KBM-7 (cell line): ENCODE measurements around the gene TMOD3.
"Not testable (repeated sequence)": the region's sequence is repeated elsewhere in the genome, so short reads cannot be mapped to it uniquely, and the experiment has no call there.

ENCODE experiments used
- DNase-seq: peaks from one replicate; pipeline ENCODE4 v3.0.0-alpha.2; 2015
- in situ Hi-C: fragments of 300-500 bp; cut with MboI; formaldehyde crosslinking; loops from 2 replicates; pipeline ENCODE4 v1.14.3; 2020; ENCODE audit warnings: low sequenced_read_pairs, low pct_unique_long_range_greater_than_20kb, mixed read lengths

Gene TMOD3

DNA sequence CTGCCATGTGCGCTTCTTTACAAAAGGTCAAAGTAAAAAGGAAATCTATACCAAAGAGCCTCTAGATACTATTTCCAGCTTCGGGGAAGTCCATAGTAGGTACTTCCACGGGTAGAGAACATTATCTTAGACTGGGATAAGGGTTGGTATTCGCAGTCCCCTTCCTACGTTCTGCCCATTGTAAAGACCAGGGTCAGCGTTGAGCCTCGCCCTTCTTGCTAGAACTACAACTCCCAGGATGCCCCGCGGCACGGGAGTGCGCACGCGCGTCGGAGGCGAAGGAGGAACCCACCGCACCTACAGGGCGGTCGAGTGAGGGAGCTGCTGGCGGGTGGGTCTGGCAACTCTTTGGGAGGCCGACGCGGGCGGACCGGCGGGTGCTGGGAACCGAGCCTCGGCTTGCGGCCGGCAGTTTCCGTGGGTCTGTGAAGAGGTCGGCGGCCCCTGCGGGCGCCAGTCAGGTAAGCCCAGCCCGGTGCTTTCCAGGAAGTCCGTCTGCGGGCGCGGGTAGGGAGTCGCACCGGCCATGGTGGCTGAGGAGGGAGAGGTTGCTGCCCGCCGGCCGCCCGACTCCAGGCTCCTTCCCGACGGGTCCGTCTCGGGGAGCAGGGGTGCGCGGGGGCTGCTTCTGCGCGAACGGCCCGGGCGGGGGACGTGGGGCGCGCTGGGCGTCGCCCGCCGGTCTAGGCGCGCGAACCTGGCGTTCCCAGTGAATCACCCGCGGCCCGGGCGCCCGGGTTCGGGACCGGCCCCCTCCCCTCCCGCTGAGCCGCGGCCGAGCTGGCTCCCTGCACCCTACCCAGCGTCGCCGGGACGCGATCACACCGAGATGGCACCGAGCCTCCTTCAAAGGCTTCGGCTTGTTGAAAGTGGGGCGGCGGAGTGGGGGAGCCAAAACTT, at the start of gene TMOD3:
Gene TMOD3, plus strand, starts transcription at position 278 of the 900 bp plus-strand sequence. CDS start 33,232 bp downstream, outside the sequence.
- peak; percentile 89 for DNase-seq

DNA sequence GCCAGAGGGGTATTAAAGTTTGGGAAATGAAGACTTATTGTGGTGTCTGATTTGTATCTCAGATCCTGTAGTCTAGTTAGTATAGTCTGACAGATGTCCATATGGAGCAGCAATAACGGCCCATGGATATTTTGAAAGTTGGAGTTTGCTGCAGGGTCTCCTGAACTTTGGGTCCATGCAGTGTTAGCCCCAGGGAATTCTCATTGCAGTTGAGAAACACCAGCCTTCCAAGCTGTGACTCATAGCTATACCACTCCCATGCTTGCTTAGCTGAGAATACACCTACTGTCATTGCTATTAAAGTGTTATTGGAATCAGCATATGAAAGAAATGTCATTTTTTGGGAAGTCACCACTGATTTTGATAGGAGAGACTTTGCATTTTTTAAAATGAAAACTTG, 48.8 kb upstream of the TMOD3 start:
- in situ Hi-C loops = no loop called here
- no peak for DNase-seq

More for the DNA sequence above, at the start of gene TMOD3:
- in situ Hi-C loops = no loop called here

DNA sequence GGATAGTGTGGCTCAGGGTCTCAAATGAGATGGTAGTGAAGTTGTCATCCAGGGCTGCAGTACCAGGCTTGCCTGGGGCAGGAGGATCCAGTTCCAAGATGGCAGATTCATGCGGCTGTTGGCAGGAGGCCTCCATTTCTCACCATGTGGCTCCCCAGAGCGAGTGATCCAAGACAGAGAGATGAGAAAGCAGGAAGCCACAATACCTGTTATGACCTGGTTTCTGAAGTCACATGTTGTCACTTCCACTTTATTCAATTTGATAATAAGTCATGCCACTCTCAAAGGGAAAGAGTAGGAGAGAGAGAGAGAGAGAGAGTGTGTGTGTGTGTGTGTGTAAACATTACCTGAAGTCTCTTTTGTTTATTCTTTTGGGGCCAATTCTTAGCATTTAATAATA, 47.9 kb upstream of the TMOD3 start:
- in situ Hi-C loops = no loop called here
- no peak for DNase-seq

- peak; percentile 48 for DNase-seq
- in situ Hi-C loops = no loop called here
These were observed 47.0 kb upstream of the TMOD3 start for GRCh38 chr15:51782357-51782896.

- DNase-seq = no peak
- in situ Hi-C loops = no loop called here
These were observed 45.5 kb upstream of the TMOD3 start for GRCh38 chr15:51783967-51784366.

GRCh38 chr15:51787130-51787529, 42.3 kb upstream of the TMOD3 start:
- in situ Hi-C loops = not testable (repeated sequence)

GRCh38 chr15:51792474-51792873, 37.0 kb upstream of the TMOD3 start:
- DNase-seq, in situ Hi-C loops: not testable (repeated sequence)

More at GRCh38 chr15:51787130-51787529, 42.3 kb upstream of the TMOD3 start:
- not testable (repeated sequence) for DNase-seq

DNA sequence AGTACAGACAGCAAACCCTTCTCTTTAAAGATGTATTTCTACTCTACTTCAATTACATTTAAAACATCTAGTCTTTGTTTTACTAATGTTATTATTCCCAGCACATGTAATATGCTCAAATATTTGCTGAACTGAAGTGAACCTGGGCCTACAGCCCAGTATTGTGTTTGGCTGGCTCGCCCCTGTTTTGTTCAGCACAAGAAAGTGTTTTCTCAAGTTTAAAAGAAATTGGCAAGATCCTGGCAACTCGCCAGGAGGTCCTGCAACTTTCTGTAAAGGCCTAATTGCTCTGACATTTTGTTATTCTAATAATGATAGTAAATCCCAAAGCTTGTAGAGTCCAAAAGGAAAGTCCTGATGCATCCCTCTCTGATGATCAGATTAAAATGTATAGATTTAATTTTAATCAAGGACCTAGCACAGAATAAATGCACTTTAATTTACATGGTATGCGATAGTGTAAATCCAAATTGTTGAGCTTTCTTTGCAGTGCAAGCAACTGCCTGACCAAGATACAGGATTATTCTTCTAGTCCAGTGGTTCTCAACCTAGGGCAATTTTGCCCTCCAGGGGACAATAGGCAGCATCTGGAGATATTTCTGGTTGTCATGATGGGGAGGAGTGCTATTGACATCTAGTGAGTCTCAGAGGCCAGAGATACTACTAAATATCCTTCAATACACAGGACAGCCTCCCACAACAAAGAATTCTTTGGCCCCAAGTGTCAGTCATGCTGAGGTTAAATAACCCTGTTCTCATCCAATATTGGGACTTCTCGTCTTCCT, 35.7 kb upstream of the TMOD3 start:
- in situ Hi-C loops = no loop called here
- DNase-seq = no peak

DNA sequence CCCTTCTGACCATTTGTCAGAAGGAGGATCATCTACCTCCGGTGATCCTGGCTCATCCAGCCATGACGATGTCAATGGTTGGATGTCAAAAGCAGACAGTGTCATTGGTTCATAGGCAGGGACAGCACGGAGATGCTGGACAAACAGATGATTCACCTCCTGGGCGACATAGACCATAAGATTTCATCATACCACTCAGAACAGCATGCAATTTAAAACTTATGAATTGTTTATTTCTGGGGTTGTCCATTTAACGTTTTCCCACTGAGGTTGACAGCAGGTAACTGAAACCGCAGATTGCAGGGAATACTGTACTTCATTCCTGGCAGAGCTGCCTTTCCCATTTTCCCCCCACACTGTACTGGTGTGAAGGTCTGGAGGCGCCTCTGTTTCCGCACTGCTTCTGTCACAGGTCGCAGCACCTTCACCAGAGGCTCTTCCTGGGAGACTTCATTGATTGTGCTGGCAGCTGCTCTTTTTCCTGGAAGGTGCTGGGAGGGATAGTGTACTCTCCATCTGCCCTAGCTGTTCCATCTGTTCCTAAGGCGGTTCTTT, 32.5 kb upstream of the TMOD3 start:
- in situ Hi-C loops = no loop called here
- DNase-seq = no peak

GRCh38 chr15:51798281-51798680, 31.2 kb upstream of the TMOD3 start:
- in situ Hi-C loops = no loop called here
- no peak for DNase-seq

DNA sequence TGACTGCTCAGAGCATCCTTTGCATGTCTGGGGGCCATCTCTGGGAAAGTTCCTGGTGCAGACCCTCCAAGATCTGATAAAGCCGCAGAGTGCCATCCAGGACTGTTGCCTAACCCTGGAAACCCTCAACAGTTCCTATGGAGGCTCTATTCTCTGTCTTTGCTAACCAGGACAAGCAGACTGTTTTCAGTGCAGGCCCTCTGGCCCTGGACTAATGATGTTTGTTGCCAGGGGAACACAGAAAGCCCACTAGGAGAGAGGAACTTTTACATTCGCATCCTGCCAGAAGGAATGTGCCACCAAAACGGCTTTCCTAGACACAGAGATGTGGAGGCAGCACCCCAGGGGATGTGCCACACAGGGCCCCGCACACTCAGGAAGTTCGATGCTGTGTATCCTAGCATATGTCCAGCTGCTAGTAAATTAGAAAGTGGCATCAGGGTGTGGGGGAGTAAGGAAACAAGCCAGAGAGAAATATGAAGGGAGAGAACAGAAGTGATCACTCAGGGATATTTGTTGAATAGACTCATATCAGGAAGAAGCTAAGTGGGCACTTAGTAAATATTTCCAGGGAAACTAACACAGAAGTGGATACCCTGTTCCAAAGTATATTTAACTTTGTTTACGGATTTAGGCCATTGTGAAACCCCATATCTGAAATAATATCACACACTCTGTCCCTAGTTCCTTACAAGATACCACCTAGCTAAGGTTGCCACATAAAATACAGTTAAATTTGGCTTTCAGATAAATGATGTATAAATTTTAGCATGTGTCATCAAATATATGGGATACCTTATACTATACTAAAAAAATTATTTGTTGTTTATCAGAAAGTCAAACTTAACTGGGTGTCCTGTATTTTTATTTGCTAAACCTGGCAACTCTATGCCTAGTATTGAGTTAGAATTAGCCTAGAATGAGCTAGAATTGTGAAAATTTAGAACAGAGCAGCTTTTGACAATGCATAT, 29.9 kb upstream of the TMOD3 start:
- in situ Hi-C loops = no loop called here

DNA sequence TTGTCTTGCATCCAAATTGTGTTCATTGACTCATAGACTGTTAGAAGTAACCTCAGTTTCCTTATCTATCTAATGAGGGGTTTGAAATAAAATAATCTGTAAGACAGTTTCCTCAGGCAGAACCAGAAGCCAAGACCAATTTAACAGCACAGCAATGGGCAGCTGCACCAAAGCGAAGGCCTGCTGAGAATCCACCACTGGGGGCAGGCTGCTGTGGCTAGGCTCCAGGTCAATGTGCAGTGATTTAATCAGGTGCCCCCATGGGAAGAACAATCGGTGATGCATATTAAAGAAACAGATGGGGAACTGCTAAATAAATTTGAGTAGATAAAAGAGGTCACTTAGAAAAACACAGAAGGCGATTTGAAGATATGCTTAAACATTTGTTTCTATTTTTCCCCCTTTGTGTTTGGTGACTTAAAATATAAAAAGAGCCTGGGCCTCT, 28.0 kb upstream of the TMOD3 start:
- no peak for DNase-seq
- in situ Hi-C loops = no loop called here

More for the DNA sequence above, 29.9 kb upstream of the TMOD3 start:
- DNase-seq = no peak

- in situ Hi-C loops = no loop called here
- no peak for DNase-seq
These were observed 26.9 kb upstream of the TMOD3 start for GRCh38 chr15:51802593-51802992.

DNA sequence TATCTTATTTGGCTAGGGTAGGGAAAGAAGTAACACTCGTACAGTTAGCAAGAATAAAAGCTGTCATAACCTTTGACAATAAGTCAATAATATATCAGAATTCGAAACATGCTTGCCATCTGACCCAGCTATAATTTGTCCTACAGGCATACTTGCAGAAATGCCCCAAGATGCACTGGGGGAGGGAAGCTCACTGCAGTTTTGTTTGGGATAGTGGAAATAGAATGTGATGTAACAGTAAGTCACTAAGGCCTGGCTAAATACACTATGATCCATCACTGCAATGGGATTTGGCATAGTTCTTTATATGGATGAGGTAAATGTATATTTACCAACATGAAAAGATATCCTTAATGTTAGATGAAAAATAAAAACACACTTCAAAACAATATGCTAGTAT, 25.5 kb upstream of the TMOD3 start:
- no peak for DNase-seq
- in situ Hi-C loops = no loop called here

GRCh38 chr15:51806123-51806522, 23.3 kb upstream of the TMOD3 start:
- DNase-seq = no peak
- in situ Hi-C loops = no loop called here

DNA sequence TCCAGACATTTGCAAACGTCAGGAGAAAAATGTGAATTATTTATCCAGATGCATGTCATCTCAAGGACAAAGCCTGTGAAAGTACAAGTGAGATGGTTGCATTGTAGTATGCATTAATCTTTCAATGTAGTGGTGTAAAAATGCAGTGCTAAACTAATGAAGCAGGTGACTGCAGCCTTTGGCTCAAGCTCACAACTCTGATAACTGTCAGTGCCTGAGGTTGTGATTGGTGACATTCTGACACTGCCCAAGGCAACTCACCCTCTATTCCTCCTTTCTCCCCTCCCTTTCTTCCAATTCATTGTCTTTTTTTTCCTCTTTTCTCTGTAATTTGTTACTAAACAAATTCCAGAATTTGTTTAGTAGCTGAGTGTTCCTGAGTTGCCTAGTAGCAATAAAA, 20.0 kb upstream of the TMOD3 start:
- DNase-seq = no peak
- in situ Hi-C loops = no loop called here

- in situ Hi-C loops = no loop called here
- DNase-seq = no peak
These were observed 16.9 kb upstream of the TMOD3 start for GRCh38 chr15:51812598-51812997.

DNA sequence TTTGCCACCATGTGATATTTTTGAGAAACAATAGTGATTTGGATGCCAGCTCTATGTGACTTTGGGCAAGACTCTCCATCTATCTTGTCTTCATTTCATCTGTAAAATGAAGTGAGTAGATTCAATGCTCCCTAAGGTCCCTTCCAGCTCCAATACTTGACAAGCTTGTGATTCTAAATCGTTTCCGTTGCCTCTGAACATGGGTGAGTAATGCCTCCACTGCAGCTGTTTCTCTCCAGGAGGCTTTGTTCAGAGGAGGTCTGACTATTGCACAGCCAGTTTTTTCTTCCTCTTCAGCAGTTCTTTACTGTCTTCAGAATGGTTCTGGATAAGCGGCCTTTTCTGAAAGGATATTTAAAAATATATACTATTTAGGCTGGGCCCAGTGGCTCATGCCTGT, 14.8 kb upstream of the TMOD3 start:
- no peak for DNase-seq
- in situ Hi-C loops = no loop called here
